BJ (cell line): ENCODE results near the gene CD99. TPM values are rescaled to one million over a fixed set of nuclear protein-coding genes. Genes with fewer than 3 reads are reported as not detected.

ENCODE experiments used
- CTCF ChIA-PET: fragments of 350-600 bp; formaldehyde crosslinking; extraction: SDS; loops from one replicate; lab custom pipeline; 2021; ENCODE audit warnings: antibody characterized with exemption, inconsistent platforms; lab: Yijun Ruan, JAX
- POLR2A ChIA-PET: fragments of 300-600 bp; sonication (Branson Sonifier 250); formaldehyde crosslinking; extraction: SDS; loops from one replicate; lab custom pipeline; 2021; ENCODE audit warnings: antibody characterized with exemption; lab: Charles Lee
- DNase-seq: peaks from one replicate; pipeline ENCODE4 v3.0.0-alpha.2; 2011; ENCODE audit warnings: low read depth
- H3K27me3 ChIP-seq: 2 replicates; pipeline ENCODE4 v1.6.0; 2011; ENCODE audit warnings: low read length; ENCODE audit not compliant: control insufficient read depth, insufficient read depth
- H3K36me3 ChIP-seq: 2 replicates; pipeline ENCODE4 v1.5.1; 2011; ENCODE audit warnings: low read length; ENCODE audit not compliant: control insufficient read depth, insufficient read depth
- H3K4me3 ChIP-seq: 2 replicates; pipeline ENCODE4 v1.5.1; 2011; ENCODE audit warnings: low read depth, mild to moderate bottlenecking, control low read depth, low read length
- polyA minus RNA-seq: library from RNA; depleted of rRNA, polyadenylated mRNA; stranded (reverse); fragments of >200 nt; gene quantifications from 2 replicates; pipeline ENCODE4 v1.2.3, GENCODE V29; 2011; rRNA and poly(A)+ RNA removed
- polyA plus RNA-seq: library from polyadenylated mRNA; depleted of rRNA; stranded (reverse); fragments of >200 nt; gene quantifications from 2 replicates; pipeline ENCODE4 v1.2.3, GENCODE V29; 2011; rRNA removed
- TF ChIP-seq, protein P1 (sequence below): IDR thresholded peaks from 2 replicates; pipeline ENCODE4 v1.5.1; 2011; ENCODE audit warnings: low read depth, mild to moderate bottlenecking, control low read depth, inconsistent platforms, low read length, moderate library complexity; ENCODE audit not compliant: insufficient read depth

Gene CD99, protein sequence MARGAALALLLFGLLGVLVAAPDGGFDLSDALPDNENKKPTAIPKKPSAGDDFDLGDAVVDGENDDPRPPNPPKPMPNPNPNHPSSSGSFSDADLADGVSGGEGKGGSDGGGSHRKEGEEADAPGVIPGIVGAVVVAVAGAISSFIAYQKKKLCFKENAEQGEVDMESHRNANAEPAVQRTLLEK
- 434 and 479 TPM in 2 replicates for polyA plus RNA-seq
- polyA minus RNA-seq, result 106 and 154 TPM in 2 replicates

DNA sequence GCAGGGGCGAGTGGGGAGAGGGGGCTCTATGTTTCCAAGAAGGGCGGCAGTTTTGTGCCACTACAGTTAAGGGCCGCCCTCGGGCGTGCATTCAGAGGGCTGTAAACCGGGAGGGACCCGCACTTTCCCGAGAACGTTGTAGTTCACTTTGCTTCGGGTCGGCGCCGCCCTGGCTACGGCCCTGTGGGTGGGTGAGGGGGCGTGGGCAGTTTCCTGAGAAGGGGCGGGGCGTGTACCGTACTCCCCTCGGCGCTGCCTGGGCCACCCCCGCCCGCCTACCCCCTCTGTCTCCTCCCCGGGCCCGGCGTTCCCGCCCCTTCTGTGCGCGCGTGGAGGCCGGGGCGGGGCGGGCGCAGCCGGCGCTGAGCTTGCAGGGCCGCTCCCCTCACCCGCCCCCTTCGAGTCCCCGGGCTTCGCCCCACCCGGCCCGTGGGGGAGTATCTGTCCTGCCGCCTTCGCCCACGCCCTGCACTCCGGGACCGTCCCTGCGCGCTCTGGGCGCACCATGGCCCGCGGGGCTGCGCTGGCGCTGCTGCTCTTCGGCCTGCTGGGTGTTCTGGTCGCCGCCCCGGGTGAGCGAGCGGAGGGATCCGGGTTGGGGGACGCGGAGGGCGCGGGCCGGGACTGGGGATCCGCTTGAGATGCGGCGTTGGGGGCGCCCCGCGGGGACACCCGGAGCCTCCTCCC, at the start of gene CD99:
CD99 (plus strand) TSS at position 440 of the 687 bp plus-strand sequence; CDS start at position 506, 66 bp downstream.
- ChIA-PET CTCF (no interaction called here), POLR2A (no interaction called here)
- DNase-seq, result no peak
- H3K4me3 ChIP-seq, result peak within 1 kb of the TSS; percentile 93
- TF ChIP-seq, protein P1, sequence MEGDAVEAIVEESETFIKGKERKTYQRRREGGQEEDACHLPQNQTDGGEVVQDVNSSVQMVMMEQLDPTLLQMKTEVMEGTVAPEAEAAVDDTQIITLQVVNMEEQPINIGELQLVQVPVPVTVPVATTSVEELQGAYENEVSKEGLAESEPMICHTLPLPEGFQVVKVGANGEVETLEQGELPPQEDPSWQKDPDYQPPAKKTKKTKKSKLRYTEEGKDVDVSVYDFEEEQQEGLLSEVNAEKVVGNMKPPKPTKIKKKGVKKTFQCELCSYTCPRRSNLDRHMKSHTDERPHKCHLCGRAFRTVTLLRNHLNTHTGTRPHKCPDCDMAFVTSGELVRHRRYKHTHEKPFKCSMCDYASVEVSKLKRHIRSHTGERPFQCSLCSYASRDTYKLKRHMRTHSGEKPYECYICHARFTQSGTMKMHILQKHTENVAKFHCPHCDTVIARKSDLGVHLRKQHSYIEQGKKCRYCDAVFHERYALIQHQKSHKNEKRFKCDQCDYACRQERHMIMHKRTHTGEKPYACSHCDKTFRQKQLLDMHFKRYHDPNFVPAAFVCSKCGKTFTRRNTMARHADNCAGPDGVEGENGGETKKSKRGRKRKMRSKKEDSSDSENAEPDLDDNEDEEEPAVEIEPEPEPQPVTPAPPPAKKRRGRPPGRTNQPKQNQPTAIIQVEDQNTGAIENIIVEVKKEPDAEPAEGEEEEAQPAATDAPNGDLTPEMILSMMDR, result no peak
- H3K27me3 ChIP-seq, result no peaks in the 10 kb centered on the region
- no peaks in the 10 kb centered on the region; the same call in 1 of the 2 replicates for H3K36me3 ChIP-seq

DNA sequence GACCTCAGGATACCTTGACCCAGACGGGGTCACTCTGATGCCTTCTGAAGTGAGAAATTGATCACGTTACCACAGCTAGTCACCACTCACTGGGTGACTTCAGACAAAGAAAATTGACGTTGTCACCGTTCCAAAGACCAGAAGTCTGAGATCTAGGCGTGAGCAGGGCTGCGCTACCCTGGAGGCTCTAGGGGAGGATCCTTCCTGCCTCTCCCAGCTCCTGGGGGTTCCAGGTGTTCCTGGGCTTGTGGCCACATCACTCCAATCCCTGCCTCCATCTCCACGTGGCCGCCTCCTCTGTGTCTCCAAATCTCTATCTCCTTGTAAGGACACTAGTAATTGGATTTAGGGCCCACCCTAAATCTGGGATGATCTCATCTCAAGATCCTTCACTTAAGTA, 48.9 kb upstream of the CD99 start:
- no peaks in the 10 kb centered on the region for H3K27me3 ChIP-seq
- peaks cover 3% of the 10 kb centered on the region; the same call in 1 of the 2 replicates for H3K36me3 ChIP-seq
- CTCF ChIA-PET, result no interaction called here
- POLR2A ChIA-PET, result no interaction called here
- TF ChIP-seq, protein P1, result no peak
- H3K4me3 ChIP-seq, result no peak overlapping the region
- no peak for DNase-seq

DNA sequence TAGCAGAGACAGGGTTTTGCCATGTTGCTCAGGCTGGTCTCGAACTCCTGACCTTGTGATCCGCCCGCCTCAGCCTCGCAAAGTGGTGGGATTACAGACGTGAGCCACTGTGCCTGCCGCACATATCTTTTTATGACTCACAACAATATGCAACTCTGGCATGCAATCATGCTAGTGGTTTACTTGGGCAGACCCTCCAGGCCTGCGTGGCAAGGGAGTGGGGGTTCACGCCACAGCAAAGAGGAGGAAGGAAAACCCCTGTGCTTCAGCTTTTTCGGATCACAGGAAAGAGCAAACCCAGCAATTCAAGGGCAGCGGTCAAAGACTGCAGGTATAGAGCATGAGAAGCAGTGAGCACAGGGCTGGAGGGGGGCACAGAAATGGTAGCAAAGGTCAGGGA, 48.3 kb upstream of the CD99 start:
- DNase-seq, result no peak
- TF ChIP-seq, protein P1, result no peak
- CTCF ChIA-PET, result no interaction called here
- Histone ChIP-seq H3K36me3 (peaks cover 3% of the 10 kb centered on the region; the same call in 1 of the 2 replicates), H3K4me3 (no peak overlapping the region), H3K27me3 (no peaks in the 10 kb centered on the region)
- POLR2A ChIA-PET, result no interaction called here

DNA sequence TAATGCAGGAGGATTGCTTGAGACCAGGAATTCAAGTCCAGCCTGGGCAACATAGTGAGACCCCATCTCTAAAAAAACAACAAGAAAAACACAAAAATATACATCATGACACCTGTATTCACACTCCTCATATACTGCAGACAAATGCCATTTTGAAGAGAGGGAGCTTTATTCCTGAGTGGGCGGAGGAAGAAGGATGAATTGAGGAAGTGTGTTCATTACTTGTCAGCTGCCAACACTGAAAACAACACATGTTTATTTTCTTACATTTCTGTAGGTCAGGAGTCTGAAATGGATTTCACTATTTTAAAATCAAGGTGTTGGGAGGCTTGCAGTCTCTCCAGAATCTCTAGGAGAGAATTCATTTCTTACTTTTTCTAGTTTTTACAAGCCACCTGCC, 47.2 kb upstream of the CD99 start:
- Histone ChIP-seq H3K27me3 (no peaks in the 10 kb centered on the region), H3K4me3 (no peak overlapping the region), H3K36me3 (peaks cover 3% of the 10 kb centered on the region; the same call in 1 of the 2 replicates)
- no peak for DNase-seq
- ChIA-PET POLR2A (no interaction called here), CTCF (no interaction called here)
- TF ChIP-seq, protein P1, result no peak

DNA sequence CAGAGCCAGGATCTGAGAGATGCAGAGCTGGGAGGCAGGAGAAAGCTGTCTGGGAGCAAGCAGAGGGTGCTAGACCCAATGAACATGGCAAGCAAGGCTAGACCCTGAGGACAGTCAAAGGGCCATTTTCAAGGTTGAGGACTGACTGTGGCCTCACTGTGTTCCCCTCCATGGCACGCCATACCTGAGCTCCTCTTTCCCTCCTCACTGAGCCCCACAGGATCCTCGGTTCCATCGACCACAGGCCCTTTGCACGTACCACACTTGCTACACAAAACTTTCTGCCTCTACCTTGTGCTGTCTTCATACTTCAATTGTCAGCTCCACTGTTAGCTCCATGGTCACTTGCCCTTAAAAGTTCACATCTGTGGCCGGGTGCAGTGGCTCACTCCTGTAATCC, 45.5 kb upstream of the CD99 start:
- TF ChIP-seq, protein P1, result no peak
- Histone ChIP-seq H3K4me3 (no peak overlapping the region), H3K27me3 (no peaks in the 10 kb centered on the region), H3K36me3 (peaks cover 2% of the 10 kb centered on the region; the same call in 1 of the 2 replicates)
- CTCF ChIA-PET, result no interaction called here
- POLR2A ChIA-PET, result no interaction called here
- DNase-seq, result no peak
